GM12878 (cell line): ENCODE results near the gene METTL17. TPM values are rescaled to one million over a fixed set of nuclear protein-coding genes. Genes with fewer than 3 reads are reported as not detected.
"Not testable (repeated sequence)": the region's sequence is repeated elsewhere in the genome, so short reads cannot be mapped to it uniquely, and the experiment has no call there.

Experiments used
- ATAC-seq: fragments of 200-7000 bp; cut with Tn5 transposase; 3 replicates; pipeline ENCODE4 v1.9.1; 2020; ENCODE audit warnings: mild to moderate bottlenecking, moderate library complexity
- BruUV-seq: library from RNA; stranded (reverse); fragments of 400-500 nt; replicated peaks from 2 replicates; lab custom pipeline; 2021; lab: Mats Ljungman, UMichigan
- CTCF ChIA-PET: fragments of 300-600 bp; sonication (Branson Sonifier 250); formaldehyde crosslinking; extraction: SDS; loops from one replicate; lab custom pipeline; 2021; ENCODE audit warnings: inconsistent platforms; lab: Yijun Ruan, JAX
- POLR2A ChIA-PET: fragments of 350-600 bp; formaldehyde crosslinking; extraction: SDS; loops from one replicate; lab custom pipeline; 2021; ENCODE audit warnings: inconsistent platforms; lab: Charles Lee
- RAD21 ChIA-PET: fragments of 300-600 bp; sonication (Branson Sonifier 250); formaldehyde crosslinking; loops from one replicate; lab custom pipeline; 2023; ENCODE audit warnings: antibody characterized with exemption; ENCODE audit not compliant: unreplicated experiment; lab: Charles Lee
- SMC1A ChIA-PET: fragments of 300-600 bp; sonication (Branson Sonifier 250); formaldehyde crosslinking; loops from one replicate; lab custom pipeline; 2023; ENCODE audit not compliant: unreplicated experiment, uncharacterized antibody; lab: Charles Lee
- DNase-seq: peaks from one replicate; pipeline ENCODE4 v3.0.0-alpha.2; 2011; ENCODE audit warnings: low read depth, low spot score
- FAIRE-seq: peaks from 3 replicates; lab custom pipeline; 2011; peaks lifted over from hg19 to GRCh38; lab: Jason Lieb, UNC
- H2AFZ ChIP-seq: 2 replicates; pipeline ENCODE4 v1.6.0; 2011; ENCODE audit warnings: low read depth, low read length, control low read depth; ENCODE audit not compliant: control insufficient read depth
- H3K27ac ChIP-seq: 2 replicates; pipeline ENCODE4 v1.5.1; 2011; ENCODE audit warnings: control low read depth; ENCODE audit not compliant: control insufficient read depth, insufficient read depth
- H3K27me3 ChIP-seq, 2 experiments: replicated peaks in 1 of 2; 2 replicates each; pipeline versions ENCODE4 v1.6.0 to v1.6.1; 2011; ENCODE audit warnings: low read length in 1 of 2; ENCODE audit not compliant: control insufficient read depth in 2 of 2, insufficient read depth in 2 of 2
- H3K36me3 ChIP-seq, 2 experiments: 2 replicates each; pipeline ENCODE4 v1.5.1; 2011; ENCODE audit warnings: low read length in 1 of 2; ENCODE audit not compliant: control insufficient read depth in 2 of 2, insufficient read depth in 2 of 2
- H3K4me1 ChIP-seq: 2 replicates; pipeline ENCODE4 v1.6.1; 2011; ENCODE audit warnings: mild to moderate bottlenecking, low read length, moderate library complexity, mixed read lengths; ENCODE audit not compliant: control insufficient read depth, insufficient read depth
- H3K4me2 ChIP-seq: 2 replicates; pipeline ENCODE4 v1.6.0; 2011; ENCODE audit warnings: control low read depth; ENCODE audit not compliant: control insufficient read depth, insufficient read depth
- H3K4me3 ChIP-seq: fragments of 200-600 bp; sonication (generic); 2 replicates; pipeline ENCODE4 v1.5.1; 2016
- H3K79me2 ChIP-seq: 2 replicates; pipeline ENCODE4 v1.6.0; 2011; ENCODE audit warnings: low read length; ENCODE audit not compliant: control insufficient read depth, insufficient read depth
- H3K9ac ChIP-seq: 2 replicates; pipeline ENCODE4 v1.8.0; 2011; ENCODE audit warnings: low read length, control low read depth, mixed read lengths; ENCODE audit not compliant: control insufficient read depth, insufficient read depth
- H3K9me3 ChIP-seq: replicated peaks from 3 replicates; pipeline ENCODE4 v1.5.1; 2011; ENCODE audit warnings: mild to moderate bottlenecking, low read length; ENCODE audit not compliant: control insufficient read depth, insufficient read depth
- H4K20me1 ChIP-seq: 2 replicates; pipeline ENCODE4 v1.6.0; 2011; ENCODE audit not compliant: control insufficient read depth, insufficient read depth
- BCLAF1 ChIP-seq: fragments of 450-650 bp; IDR thresholded peaks from 2 replicates; pipeline ENCODE4 v1.6.1; 2017; ENCODE audit warnings: antibody characterized with exemption, mild to moderate bottlenecking, moderate library complexity
- ELK1 ChIP-seq: IDR thresholded peaks from 2 replicates; pipeline ENCODE4 v1.6.1; 2012; ENCODE audit warnings: low read depth, low read length, improper control_type of control experiment
- IKZF2 ChIP-seq, 2 experiments: fragments of 450-650 bp; IDR thresholded peaks; 2 replicates each; pipeline ENCODE4 v1.6.1; 2017; ENCODE audit warnings: mild to moderate bottlenecking in 2 of 2, moderate library complexity in 2 of 2
- KAT2A ChIP-seq: conservative IDR thresholded peaks from 2 replicates; pipeline ENCODE4 v1.6.1; 2011; ENCODE audit warnings: low read depth, low read length; ENCODE audit not compliant: control insufficient read depth
- TAF1 ChIP-seq: IDR thresholded peaks from 2 replicates; pipeline ENCODE4 v1.6.1; 2011; ENCODE audit warnings: mild to moderate bottlenecking, low read depth, low read length, borderline replicate concordance
- WGBS: methylation state at CpG from one replicate; pipeline ENCODE4 v1.1.6; 2016; ENCODE audit warnings: low lambda C conversion rate; ENCODE audit not compliant: insufficient replicate concordance, insufficient coverage; ENCODE audit errors: missing lambda C conversion rate; 5-methylcytosine and 5-hydroxymethylcytosine counted together
- in situ Hi-C: fragments of 300-500 bp; cut with MboI; formaldehyde crosslinking; loops from 9 replicates; pipeline ENCODE4 v1.14.3; 2018; ENCODE audit warnings: mixed read lengths
- intact Hi-C: fragments of 100-400 bp; cut with micrococcal nuclease; formaldehyde crosslinking; loops from one replicate; pipeline ENCODE4 v1.14.2; 2022; ENCODE audit not compliant: unreplicated experiment
- polyA plus RNA-seq, 11 experiments: library from polyadenylated mRNA; depleted of rRNA in 4 of 11; unstranded in 6 of 11; stranded (reverse) in 5 of 11; fragments of >200 nt; fragmentation: Nextera tagmentation in 4 of 11; fragmentation: Illumina TruSeq in 1 of 11; extraction: Ambion mirVana in 4 of 11; extraction: Trizol in 1 of 11; gene quantifications; 1 replicate in 1 of 11; 2 replicates in 10 of 11; pipeline versions ENCODE4 v1.2.1 to v1.2.3, GENCODE V29; 2011 to 2016; ENCODE audit warnings: inconsistent platforms in 2 of 11, missing spikeins in 2 of 11, low read depth in 1 of 11
- total RNA-seq, 4 experiments: library from RNA; depleted of rRNA in 3 of 4; stranded (reverse); fragments of >200 nt in 3 of 4; fragmentation: Illumina TruSeq in 1 of 4; extraction: Trizol in 1 of 4; gene quantifications; 2 replicates each; pipeline versions ENCODE4 v1.2.1 to v1.2.3, GENCODE V29; 2013 to 2021

The METTL17 gene
- total and polyA plus RNA-seq, 10 of the 15 experiments (the other 5 are each of a cell fraction or from before 2014, with no cell fraction given) = 70.4 to 130 (median 97.5) TPM

GRCh38 chr14:21040370-21040925 lies 50.7 kb downstream of the METTL17 start:
- WGBS = 34% methylated on average over 8 of the region's 8 CpGs
- H3K4me3 ChIP-seq = no peak overlapping the region
- H2AFZ ChIP-seq = no peak overlapping the region

GRCh38 chr14:21040941-21041340 lies 51.2 kb downstream of the METTL17 start:
- H2AFZ ChIP-seq, H3K4me1 ChIP-seq, H3K36me3 ChIP-seq, H3K9me3 ChIP-seq, H3K4me2 ChIP-seq, H3K27ac ChIP-seq, ATAC-seq, H3K4me3 ChIP-seq, BruUV-seq, DNase-seq, in situ Hi-C loops, FAIRE-seq, H4K20me1 ChIP-seq, H3K79me2 ChIP-seq, H3K9ac ChIP-seq: not testable (repeated sequence)
- WGBS = 26% methylated on average over 3 of the region's 3 CpGs
- SMC1A ChIA-PET = interaction anchor here (1.8 to 3.8 kb wide), 2 partner anchors 26 to 53 kb away, joined by 4 to 36 read pairs; no protein-coding TSS in a partner anchor
- CTCF ChIA-PET = interaction anchor here (0.8 to 4.3 kb wide), 10 partner anchors 10 to 70 kb away, joined by 3 to 57 read pairs (median 4); no protein-coding TSS in a partner anchor
- intact Hi-C loops = loop anchor here (1.0 kb wide), 1 partner anchor 27 kb away; no protein-coding TSS in a partner anchor
- RAD21 ChIA-PET = interaction anchor here (0.6 to 3.5 kb wide), 5 partner anchors 26 to 51 kb away, joined by 3 to 24 read pairs (median 4); no protein-coding TSS in a partner anchor
- H3K27me3 ChIP-seq = peaks cover 0 to 11% of the 10 kb centered on the region in 2 experiments; a peak in 3 of 4 replicates
- POLR2A ChIA-PET = interaction anchor here (0.8 kb wide), 1 partner anchor 27 kb away, joined by 3 read pairs; no protein-coding TSS in a partner anchor

More at GRCh38 chr14:21040370-21040925, 50.7 kb downstream of the METTL17 start:
- no peaks in the 10 kb centered on the region for H3K9me3 ChIP-seq
- SMC1A ChIA-PET = interaction anchor here (1.2 to 3.8 kb wide), 4 partner anchors 21 to 69 kb away, joined by 3 to 36 read pairs (median 4); no protein-coding TSS in a partner anchor
- FAIRE-seq (peak; percentile 23), ATAC-seq (no peak), DNase-seq (no peak)
- H4K20me1 ChIP-seq = no peaks in the 10 kb centered on the region
- H3K4me2 ChIP-seq = no peak overlapping the region
- no peaks in the 10 kb centered on the region for H3K36me3 ChIP-seq
- no peak overlapping the region for H3K27ac ChIP-seq
- CTCF ChIA-PET = interaction anchor here (0.8 to 4.3 kb wide), 11 partner anchors 9 to 70 kb away, joined by 3 to 57 read pairs (median 4); no protein-coding TSS in a partner anchor
- BruUV-seq = no TSS peak
- POLR2A ChIA-PET = interaction anchor here (0.6 to 0.8 kb wide), 2 partner anchors 26 to 274 kb away, joined by 3 read pairs; no protein-coding TSS in a partner anchor
- H3K79me2 ChIP-seq = no peaks in the 10 kb centered on the region
- RAD21 ChIA-PET = interaction anchor here (0.6 to 3.5 kb wide), 6 partner anchors 26 to 64 kb away, joined by 3 to 24 read pairs (median 4); no protein-coding TSS in a partner anchor
- H3K9ac ChIP-seq = no peak overlapping the region
- TF ChIP-seq IKZF2 (IDR thresholded peaks at IDR 0.05) = no peak
- no peak for TF ChIP-seq KAT2A
- no peak for TF ChIP-seq ELK1
- no peak for TF ChIP-seq TAF1
- TF ChIP-seq BCLAF1 = no peak
- TF ChIP-seq, all 136 proteins: peak for 0
- intact Hi-C loops (loop anchor here (1.0 kb wide), 1 partner anchor 26 kb away; no protein-coding TSS in a partner anchor), in situ Hi-C loops (no loop called here)
- Histone ChIP-seq H3K27me3 (peaks cover 0 to 11% of the 10 kb centered on the region in 2 experiments; a peak in 3 of 4 replicates), H3K4me1 (peaks cover 5% of the 10 kb centered on the region)
